IPS-NIHi11 (cell line): ENCODE measurements around the gene LDB3.

ENCODE experiments used
- DNase-seq: peaks from one replicate; pipeline ENCODE4 v3.0.0; 2012; ENCODE audit warnings: mixed read lengths, low spot score

The LDB3 gene

DNA sequence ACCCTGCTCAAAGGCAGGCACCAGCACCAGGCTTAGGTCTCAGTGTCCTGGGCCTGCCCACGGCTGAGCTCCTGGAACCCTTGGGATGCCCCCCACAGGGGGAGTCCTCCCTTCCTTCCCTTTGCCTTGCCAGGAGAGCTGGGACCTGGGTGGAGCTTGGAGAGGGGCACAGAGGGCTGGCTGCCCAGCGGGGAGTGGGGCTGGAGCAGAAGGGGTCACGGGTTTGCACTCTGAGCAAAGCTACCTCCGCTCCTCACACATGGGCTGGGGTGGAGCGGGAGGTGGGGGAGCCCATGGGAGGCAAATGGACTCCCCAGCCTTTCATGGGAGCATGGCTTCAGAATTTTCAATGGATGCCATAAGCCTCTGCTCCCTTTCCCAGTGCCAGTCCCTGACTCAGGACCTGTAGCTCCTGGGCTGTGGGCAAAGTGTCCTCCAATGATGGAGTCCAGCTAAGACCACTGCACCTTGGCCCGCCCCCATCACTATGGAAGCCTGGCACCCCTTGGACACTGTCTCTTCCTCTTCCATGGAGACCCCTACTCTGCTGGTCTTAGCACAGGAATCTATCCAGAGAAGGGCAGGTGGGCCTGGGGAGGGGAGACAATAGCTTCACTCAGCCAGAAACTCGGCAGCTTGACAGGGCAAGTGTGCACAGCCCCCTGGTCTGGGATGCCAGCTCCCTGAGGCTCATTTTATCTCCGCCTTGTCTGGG is 39.9 kb downstream of the LDB3 start:
- DNase-seq = no peak

DNA sequence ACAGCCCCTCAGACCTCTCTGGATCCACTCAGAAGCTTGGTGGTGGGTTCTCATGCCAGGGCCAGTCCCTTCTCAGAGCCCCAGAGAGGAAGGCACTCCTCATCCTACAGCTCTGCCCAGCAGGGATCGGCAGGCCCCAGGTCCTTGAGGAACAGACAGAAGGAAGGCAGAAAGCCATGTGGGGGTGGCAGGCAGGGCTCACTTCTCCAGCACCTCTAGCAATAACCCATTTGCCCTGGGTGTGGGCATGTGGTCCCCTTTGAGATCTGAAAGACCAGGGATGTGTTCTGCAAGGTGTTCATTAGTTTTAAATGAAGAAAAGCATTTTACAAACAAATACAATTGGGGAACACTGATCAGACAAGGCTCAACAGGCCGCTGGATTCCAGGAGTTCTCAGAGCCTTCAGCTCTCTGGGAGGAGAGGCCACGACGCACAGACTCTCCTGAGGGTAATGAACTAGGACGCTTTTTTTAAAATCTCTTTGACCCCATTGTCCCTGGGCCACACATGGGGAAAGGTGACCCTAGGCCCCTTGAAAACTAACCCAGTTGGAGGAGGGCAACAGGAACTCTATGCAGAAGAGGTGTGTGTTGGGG is 40.6 kb downstream of the LDB3 start:
- no peak for DNase-seq

DNA sequence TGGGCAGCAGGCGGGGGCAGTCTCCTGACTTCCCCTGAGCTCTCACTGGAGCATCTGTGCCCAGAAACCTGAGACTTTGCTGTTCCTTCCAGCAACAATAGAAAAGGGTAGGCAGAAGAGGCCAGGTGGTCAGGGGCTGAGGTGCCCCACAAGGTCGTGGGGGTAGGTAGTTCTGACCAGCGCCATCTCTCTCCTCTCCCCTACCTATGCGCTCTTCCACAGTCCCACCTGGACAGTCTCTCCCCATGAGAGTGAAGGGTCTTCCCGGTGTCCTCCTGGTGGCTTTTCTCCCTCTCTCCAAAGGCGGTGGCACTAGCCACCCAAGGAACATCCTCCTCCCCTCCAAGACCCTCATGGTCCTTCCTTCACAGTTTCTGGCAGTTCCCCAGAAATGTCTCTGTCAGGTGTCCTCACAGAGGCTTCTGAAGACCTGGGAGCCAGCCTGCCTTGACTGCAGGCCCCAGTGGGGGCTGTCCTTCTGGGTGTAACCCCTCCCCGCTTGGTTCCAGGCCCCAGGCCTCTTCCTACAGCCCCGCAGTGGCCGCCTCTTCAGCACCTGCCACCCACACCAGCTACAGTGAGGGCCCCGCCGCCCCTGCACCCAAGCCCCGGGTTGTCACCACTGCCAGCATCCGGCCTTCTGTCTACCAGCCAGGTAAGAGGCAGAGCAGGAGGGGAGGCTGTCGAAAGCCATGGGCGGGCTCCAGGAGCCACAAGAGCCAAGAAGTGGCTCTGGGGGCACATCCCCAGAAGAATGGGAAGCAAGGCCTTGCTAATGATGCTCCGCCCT is 41.3 kb downstream of the LDB3 start:
- no peak for DNase-seq

DNA sequence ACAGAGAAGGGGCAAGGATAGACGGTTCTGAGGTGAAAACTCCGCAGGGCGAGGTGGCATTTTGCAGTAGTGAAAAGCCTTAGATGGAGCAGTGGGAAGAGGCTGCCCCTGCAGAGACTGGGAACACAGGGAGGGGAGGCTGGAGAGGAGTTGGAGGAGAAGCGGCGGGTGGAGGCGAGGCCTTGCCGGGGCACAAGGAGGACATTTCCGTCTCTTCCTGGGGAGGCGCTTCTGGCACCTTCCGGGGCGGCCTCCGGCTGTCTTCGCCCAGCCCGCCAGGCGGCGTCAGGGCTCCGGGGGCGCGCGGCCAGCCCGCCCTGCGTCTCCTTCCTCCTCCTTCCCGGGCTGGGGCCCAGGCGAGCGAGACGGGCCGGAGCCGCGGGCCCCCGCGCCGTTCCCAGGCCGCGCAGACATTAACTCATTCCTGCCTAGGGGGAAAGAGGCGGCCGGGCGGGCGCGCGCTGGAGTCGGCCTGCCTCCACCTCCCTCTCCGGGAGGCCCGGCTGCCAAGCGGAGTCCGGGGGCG is 42.7 kb downstream of the LDB3 start:
- peak; percentile 97 for DNase-seq

DNA sequence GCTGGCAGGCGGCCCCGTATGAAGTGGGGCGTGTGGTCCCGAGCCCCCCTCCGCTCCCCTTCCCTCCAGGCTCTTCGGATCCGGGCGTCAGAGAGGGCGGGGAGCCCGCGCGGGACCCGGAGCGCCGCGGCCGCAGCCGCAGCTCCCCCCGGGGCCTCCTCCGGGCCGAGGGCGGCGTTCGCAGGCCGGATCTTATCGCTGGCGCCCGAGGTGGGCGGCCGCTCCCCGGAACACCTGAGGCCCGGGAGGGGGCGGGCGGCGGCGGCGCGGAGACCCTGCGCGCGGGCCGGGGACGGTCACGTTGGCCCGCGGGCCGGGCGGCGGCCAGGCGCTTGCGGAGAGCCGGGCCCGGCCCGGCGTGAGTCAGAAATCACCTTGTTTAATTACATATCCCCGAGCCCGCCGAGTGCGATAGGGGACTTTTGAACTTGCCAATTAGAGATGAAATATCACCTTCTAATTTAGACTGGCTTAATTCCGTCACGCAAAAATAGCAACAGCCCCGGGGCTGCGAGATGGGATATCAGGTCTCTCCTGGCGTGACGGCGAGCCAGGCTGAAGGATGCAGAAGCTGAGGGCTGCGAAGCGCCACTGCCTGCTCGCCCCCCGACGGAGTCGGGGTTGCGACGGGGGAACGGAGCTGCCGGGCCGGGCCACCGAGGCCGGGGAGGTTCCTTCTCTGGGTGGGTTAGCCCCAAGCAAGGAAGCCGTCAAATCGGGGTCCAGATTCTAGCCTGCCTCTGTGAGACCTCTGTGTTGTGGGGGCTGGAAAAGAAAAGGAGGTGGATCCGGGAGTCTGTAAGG is 43.4 kb downstream of the LDB3 start:
- peak; percentile 83 for DNase-seq

DNA sequence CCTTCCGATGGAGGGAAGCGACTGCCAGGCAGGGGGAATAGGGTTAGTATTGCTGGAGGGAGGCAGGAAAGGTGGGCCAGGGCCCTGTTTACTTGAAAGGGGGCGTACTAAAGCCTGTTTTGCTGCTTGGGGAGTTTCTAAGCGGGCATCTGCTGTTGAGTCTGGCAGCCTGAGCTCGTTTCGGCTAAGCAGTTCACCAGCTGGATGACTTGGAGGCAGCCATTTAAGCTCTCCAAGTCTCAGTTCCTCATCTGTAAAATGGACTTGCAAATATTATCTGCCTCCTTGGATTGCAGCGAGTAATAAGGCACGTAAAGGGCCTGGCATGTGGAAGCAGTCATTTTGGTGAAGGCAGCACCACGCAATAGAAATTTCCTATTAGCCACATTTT is 44.0 kb downstream of the LDB3 start:
- DNase-seq = peak; percentile 66

DNA sequence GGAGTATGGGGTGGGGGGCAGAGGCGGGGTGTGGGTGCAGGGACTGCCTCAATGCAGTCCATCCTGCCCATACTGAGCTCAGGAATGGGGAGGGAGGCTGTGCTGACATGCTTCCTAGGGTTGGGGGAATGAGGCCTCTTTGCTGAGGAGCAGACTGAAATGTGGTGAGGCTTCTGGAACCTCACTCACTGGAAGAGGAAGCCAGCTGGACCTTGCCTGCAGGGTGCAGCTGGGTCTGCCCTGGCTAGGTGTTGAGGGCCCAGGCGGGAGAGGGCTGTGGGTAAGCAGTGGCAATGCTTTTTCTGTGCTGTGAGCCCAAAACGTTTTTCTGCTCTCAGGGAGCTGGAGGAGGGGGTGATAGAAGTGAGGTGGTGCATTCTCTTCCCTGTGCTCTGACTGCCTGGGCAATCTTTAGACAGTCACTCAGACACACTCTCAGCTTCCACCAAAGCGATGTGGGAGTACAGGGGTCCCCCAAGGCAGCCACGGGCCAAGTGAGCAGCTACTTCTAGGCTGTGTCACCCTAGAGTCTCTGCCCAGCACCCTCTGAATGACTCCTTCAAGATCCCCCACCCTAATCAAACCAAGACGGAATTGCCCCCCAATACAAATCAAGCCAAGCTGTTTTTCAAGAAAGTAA is 47.0 kb downstream of the LDB3 start:
- DNase-seq = no peak

DNA sequence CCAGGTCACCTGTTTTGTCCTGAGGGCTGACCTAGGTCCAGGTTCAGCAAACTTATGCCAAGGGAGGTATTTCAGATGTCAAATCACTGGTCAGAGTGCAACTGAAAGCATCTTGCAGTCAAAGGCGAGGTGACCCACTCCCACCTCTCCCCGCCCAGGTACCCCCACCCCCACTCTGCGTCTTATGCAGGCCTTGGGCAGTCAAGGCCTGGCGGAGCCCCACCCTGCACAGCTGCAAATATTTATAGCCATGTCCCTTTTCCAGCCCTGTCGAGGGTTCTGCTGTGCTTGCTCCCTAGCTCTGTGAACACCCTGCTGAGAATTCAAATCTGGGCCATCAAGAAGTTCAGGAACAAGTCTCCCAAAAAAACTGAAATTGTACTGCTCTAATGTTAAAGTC is 47.5 kb downstream of the LDB3 start:
- DNase-seq = no peak

DNA sequence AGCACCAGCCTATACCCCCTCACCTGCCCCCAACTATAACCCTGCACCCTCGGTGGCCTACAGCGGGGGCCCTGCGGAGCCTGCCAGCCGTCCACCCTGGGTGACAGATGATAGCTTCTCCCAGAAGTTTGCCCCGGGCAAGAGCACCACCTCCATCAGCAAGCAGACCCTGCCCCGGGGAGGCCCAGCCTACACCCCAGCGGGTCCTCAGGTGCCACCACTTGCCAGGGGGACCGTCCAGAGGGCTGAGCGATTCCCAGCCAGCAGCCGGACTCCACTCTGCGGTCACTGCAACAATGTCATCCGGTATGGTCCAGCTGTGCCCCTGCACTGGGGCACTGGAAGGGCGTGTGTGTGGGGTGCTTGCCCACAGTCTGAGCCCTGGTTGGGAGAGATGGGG is 48.2 kb downstream of the LDB3 start:
- DNase-seq = no peak

DNA sequence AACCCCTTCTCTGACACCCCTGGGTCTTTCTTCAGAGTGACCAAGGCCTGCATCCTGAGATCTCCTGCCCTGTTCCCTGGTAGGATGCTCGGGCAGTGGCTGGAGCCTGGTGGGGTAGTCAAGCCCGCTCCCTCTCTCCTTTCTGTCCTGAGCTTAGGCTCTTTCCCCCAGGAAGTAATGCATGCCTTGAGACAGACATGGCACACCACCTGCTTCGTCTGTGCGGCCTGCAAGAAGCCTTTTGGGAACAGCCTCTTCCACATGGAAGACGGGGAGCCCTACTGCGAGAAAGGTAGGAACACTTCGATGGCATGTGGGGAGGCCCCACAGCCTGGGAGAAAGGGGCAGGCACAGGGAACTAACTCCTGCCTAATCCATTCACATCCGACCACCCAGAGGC is 50.2 kb downstream of the LDB3 start:
- DNase-seq = no peak

DNA sequence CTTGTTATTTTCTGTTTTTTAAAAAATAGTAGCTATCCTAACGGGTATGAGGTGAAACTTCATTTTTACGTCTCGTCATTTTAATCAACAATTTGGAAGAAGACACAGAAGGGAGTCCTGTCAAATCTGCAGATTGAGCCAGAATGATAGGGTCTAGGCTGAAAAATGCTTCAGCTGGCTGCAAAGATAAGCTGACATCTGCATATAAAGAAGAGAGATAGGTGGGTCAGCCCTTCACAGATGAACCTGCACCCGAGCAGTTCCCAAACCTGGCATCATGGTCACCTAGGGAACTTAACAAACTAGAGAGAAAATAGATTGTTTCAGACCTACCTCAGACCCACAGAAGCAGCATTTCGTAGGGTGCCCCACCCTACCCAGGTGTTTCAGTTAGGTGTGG is 52.9 kb downstream of the LDB3 start:
- DNase-seq = no peak

DNA sequence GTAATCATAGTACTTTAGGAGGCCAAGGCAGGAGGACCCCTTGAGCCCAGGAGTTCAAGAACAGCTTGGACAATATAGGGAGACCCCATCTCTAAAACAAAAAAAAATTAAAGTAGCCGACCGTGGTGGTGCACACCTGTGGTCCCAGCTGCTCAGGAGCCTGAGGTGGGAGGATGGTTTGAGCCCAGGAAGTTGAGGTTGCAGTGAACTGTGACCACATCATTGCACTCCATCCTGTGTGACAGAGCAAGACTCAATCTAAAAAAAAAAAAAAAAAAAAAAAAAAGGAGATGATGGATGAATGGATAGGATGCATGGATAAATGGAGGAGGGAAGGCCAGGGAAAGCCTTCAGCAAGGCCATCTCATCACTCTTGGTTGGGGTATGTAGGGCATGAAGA is 54.7 kb downstream of the LDB3 start:
- DNase-seq = no peak

DNA sequence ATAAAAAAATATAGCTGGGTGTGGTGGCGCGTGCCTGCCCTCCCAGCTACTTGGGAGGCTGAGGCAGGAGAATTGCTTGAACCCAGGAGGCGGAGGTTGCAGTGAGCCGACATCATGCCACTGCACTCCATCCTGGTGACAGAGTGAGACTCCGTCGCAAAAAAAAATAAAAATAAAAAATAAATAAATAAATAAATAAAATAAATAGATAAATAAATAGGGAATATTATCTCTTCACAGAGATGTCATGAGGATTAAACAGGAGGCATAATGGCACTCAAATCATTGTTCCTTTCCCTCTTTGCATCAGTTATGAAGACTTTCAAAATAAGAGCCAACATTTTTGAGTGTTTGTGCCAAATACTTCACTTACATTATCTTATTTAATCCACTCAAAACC is 56.1 kb downstream of the LDB3 start:
- no peak for DNase-seq

DNA sequence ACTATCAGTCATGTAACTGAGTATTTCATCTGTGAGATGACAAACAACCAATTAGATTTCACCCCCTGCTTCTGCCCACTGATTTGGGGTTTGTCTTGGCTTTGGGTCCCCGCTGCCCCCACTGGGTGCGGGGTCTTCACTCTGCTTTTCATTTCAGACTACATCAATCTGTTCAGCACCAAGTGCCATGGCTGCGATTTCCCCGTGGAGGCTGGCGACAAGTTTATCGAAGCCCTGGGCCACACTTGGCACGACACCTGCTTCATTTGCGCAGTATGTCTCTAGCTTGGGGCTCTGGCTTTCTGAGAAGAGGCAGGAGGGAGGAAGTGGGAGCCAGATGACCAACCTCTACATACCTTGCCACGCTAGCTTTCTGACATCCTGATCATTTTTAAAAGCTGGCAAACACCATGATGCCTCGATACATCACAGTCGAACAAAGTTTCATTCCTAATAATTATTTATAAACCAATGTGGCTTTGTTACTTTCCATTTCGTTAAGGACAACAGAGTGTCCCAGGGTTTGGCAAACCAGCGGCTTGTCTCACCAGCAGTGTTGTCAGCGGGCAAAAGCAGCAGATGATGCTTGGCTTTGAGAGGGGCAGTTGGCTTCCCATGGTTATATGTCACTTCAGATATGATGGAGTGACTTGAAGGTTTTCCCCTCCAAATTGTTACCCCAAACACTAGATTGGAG is 57.8 kb downstream of the LDB3 start:
- DNase-seq = no peak

DNA sequence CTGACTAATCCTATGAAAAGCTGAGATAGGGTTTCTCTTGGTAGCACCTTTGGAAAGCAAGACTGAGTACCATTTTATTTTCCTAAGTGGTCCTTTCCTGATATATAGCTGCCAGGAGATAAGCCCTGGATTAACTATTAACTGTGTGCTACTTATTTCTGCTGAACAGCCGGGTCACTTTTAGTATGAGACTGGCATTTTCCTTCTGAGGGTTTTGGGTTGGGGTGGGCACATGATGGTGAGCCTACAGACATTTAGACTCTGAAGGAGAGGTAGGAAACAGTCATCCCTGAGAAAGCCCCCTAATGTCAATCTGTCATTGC is 58.3 kb downstream of the LDB3 start:
- DNase-seq = no peak

DNA sequence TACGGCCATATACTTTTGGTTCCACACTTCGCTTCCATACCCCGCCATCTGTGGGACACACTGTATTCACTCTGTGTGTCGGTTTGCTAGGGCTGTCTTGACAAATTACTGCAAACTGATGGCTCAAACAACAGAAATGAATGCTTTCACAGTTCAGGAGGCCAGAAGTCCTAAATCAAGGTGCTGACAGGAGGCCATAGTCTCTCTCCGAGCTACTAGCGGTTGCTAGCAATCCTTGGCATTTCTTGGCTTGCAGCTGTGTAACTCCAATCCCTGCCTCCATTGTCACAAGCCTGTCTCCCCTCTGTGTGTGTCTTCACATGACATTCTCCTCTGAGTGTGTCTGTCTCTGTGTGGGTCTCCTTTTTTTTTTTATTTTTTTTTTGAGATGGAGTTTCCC is 59.2 kb downstream of the LDB3 start:
- no peak for DNase-seq

DNA sequence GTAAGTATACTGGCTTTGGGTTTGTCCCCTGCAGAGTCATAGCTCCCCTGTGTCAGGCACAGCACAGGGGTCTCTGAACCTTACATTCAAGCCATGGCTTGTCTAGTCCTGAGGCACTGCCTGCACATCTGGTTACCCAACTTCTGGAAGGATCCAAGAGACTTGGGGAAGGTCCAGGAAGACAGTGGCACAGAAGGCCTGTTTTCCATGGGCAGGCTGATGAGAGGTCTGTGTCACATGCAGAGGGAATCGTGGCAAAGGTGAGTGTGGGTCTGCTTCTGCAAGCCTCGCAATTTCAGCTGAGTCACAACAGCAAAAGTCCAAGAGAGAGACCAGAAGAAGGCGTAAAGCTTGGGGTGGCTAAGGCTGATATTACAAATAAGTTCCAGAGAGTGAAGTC is 59.7 kb downstream of the LDB3 start:
- DNase-seq = no peak

DNA sequence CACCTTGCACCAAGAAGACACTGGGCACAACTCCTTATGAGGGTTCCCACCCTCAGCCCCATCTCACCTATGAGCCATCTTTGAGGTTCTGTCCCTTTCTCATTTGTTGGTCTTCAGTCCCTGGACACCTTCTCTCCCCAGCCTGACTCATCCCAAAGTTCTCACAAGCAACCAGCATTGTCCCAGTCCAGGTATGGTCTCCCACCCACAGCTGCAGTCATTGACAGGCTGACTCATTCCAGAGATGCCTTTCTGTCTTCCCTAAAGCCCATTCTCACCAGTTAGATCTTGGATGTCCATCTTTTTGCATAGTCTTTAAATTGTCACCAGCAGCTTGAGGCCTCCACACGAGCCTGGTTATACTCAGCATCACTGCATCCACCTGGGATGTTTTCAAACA is 61.4 kb downstream of the LDB3 start:
- DNase-seq = no peak

DNA sequence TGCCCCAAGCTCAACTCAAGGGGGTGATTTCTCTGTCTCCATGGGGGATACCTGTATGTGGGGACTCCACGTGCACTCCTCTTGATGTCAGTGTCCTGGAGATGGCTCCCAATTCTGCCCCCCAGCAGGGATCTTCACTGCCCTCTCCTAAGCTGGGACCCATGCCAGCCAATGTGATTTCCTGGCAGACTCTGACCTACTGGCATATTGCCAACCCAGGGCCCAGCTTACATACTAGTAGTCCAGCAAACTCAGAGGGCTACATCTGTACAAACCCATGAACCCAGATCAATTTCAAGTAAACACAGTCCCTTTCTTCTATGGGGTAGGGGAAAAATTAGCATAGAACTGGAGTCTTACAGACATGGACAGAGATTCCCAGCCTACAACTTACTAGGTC is 61.9 kb downstream of the LDB3 start:
- no peak for DNase-seq

DNA sequence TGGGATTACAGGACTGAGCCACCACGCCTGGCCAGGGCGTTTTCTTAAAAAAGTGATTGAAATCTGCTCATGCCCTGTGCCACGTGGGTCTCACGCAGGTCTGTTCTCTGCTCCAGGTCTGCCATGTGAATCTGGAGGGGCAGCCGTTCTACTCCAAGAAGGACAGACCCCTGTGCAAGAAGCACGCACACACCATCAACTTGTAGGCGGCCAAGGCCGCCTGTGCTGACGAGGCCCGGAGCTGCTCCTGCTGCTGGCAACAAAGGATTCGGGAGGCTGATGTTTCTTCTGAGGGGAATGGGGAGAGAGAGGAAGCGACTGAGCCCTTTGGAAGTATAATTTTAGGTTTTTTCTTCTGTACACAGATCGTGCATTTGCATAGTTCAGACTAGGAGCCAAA is 64.5 kb downstream of the LDB3 start:
- no peak for DNase-seq

DNA sequence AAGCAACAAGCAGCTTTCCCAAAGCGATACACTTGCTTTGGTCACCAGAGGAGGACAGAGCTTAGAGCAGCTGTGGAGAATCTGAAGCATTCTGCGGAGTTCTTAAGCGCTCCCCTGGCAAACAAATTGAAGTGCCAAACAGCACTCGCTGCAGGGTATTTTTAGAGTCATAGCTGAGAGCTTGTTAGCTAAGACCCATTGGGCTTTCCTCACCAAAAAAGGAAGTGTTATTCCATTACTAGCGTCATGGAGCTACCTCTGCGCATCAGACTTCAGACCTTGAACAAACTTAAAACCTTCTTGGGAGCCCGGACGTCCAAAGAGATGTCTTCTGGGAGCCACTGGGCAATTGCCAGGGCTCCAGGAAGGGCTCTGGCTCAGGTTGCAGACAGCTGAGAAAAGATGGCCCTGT is 65.0 kb downstream of the LDB3 start:
- no peak for DNase-seq
